Thyroid gland (tissue), 4 donors: Measurements from ENCODE around the gene FBXO47. TPM values are rescaled to one million over a fixed set of nuclear protein-coding genes. Genes with fewer than 3 reads are reported as not detected.
"Not testable (repeated sequence)": the region's sequence is repeated elsewhere in the genome, so short reads cannot be mapped to it uniquely, and the experiment has no call there.

Experiments
- DNase-seq, 2 donors: peaks; one replicate each; pipeline ENCODE4 v3.0.0-alpha.2; 2019
- H3K27ac ChIP-seq, 3 donors: fragments of 200-600 bp; sonication (generic); 1 replicate in 2 of 3; 2 replicates in 1 of 3; pipeline ENCODE4 v1.5.1; 2016 to 2019; ENCODE audit warnings: mild to moderate bottlenecking in 1 of 3, moderate library complexity in 1 of 3
- H3K27me3 ChIP-seq: fragments of 200-600 bp; sonication (generic); one replicate; pipeline ENCODE4 v1.5.1; 2019
- H3K36me3 ChIP-seq, 2 donors: fragments of 200-600 bp; sonication (generic); one replicate each; pipeline ENCODE4 v1.5.1; 2016 to 2019
- H3K4me1 ChIP-seq, 2 donors: fragments of 200-600 bp; sonication (generic); one replicate each; pipeline ENCODE4 v1.5.1; 2017 to 2019
- H3K4me3 ChIP-seq, 3 donors: fragments of 200-600 bp; sonication (generic); replicated peaks in 1 of 3; 1 replicate in 2 of 3; 2 replicates in 1 of 3; pipeline ENCODE4 v1.5.1; 2016; ENCODE audit warnings: mild to moderate bottlenecking in 1 of 3
- H3K9me3 ChIP-seq: fragments of 200-600 bp; sonication (generic); one replicate; pipeline ENCODE4 v1.5.1; 2017
- POLR2A ChIP-seq, 2 donors: fragments of 450-650 bp; IDR thresholded peaks; one replicate each; pipeline ENCODE4 v1.6.1; 2017; ENCODE audit warnings: antibody characterized with exemption in 2 of 2, mild to moderate bottlenecking in 2 of 2, moderate library complexity in 1 of 2
- WGBS, 2 donors: methylation state at CpG; one replicate each; pipeline ENCODE4 v1.1.5; 2017; 5-methylcytosine and 5-hydroxymethylcytosine counted together
- intact Hi-C: fragments of 100-400 bp; cut with DNase I; formaldehyde crosslinking; loops from one replicate; pipeline ENCODE4 v1.15.1; 2023
- total RNA-seq, 4 donors: library from RNA; depleted of rRNA; stranded (reverse); fragments of >200 nt; gene quantifications; one replicate each; pipeline ENCODE4 v1.2.3, GENCODE V29; 2016
- TF ChIP-seq, protein P1 (sequence below), 6 experiments: fragments of 200-600 bp in 3 of 6; fragments of 450-650 bp in 3 of 6; sonication (generic) in 3 of 6; IDR thresholded peaks; one replicate each; pipeline ENCODE4 v1.5.1; 2016 to 2019; ENCODE audit warnings: antibody characterized with exemption in 6 of 6, mild to moderate bottlenecking in 2 of 6, inconsistent platforms in 1 of 6, moderate library complexity in 1 of 6

Gene FBXO47
- total RNA-seq, 4 donors from 2014 or later: not detected

DNA sequence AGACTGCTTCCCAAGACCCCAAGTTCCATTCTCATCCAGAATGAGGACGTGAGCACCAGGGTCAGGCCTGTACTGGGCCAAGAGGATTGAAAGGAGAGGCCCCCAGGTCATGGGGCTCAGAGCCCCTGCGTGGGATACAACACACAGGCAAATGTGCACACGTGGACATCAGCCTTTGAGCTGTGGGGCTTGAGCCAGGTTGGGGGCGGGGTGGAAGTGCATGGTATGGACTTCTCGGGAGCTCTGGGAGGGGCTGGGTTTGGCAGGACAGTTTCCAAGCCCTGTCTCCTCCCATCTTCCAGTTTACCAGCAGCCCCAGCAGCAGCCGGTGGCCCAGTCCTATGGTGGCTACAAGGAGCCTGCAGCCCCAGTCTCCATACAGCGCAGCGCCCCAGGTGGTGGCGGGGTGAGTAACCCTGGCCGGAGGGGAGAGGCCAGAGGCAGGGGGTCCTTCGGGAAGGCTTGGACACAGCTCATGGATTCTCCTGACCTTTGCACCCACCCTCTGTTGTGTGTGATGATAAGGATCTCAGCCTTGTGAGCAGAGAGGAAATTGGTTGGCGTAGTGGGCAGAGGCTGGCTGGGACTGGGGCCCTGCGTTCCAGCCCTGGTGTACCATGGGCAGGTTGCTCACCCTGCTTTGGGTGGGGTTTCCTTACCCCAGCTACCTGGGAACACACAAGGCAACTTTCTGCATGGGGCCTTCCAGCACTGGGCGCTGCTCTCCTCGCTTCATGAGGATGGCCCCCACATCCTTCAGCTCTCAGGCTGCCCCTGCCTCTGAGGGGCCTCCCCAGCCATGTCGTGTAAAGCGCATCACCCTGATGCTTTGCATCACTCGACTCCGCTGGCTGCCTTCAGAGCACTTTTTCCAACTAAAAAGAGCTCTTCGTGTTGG lies 52.2 kb downstream of the FBXO47 start:
- peaks cover 4 to 14% of the 10 kb centered on the region in 2 donors for H3K4me1 ChIP-seq
- no peaks in the 10 kb centered on the region for H3K27me3 ChIP-seq
- no peak overlapping the region for H3K4me3 ChIP-seq
- WGBS, 2 donors: 88 to 89% methylated on average over 16 to 17 of the region's 20 CpGs
- H3K27ac ChIP-seq: no peak overlapping the region
- no peaks in the 10 kb centered on the region for H3K9me3 ChIP-seq
- H3K36me3 ChIP-seq: peaks cover 48 to 52% of the 10 kb centered on the region in 2 donors
- TF ChIP-seq, protein P1, sequence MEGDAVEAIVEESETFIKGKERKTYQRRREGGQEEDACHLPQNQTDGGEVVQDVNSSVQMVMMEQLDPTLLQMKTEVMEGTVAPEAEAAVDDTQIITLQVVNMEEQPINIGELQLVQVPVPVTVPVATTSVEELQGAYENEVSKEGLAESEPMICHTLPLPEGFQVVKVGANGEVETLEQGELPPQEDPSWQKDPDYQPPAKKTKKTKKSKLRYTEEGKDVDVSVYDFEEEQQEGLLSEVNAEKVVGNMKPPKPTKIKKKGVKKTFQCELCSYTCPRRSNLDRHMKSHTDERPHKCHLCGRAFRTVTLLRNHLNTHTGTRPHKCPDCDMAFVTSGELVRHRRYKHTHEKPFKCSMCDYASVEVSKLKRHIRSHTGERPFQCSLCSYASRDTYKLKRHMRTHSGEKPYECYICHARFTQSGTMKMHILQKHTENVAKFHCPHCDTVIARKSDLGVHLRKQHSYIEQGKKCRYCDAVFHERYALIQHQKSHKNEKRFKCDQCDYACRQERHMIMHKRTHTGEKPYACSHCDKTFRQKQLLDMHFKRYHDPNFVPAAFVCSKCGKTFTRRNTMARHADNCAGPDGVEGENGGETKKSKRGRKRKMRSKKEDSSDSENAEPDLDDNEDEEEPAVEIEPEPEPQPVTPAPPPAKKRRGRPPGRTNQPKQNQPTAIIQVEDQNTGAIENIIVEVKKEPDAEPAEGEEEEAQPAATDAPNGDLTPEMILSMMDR (IDR thresholded peaks at IDR 0.05): no peak
- no peak for TF ChIP-seq POLR2A (IDR thresholded peaks at IDR 0.05)
- intact Hi-C loops: no loop called here
- no peak for DNase-seq

DNA sequence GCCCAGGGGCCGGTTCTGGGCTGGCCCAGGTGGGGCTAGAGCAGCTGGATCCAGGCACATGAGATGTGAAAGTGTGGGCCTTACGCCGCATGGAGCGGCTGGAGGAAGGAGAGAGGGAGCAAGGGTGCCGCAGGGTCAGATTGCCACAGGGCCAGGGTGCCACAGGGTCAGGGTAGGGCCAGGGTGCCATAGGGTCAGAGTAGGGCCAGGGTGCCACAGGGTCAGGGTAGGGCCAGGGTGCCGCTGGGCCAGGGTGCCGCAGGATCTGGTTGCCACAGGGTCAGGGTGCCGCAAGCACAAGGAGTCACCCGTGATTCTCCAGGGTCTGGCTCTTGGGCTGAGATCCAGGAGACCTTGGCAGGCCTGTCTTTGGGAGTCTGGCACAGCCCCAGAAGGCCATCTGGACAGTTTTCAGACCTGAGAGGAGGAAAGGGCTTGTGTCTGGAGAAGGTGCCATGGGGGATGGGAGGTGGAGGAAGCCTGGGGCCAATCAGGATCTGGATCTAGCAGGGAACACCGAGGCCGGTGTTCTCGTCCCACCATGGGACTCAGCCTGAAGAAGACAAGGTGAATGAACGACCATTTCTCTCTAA lies 54.9 kb downstream of the FBXO47 start:
- intact Hi-C loops: no loop called here
- Histone ChIP-seq H3K4me3 (no peak overlapping the region), H3K36me3 (peaks cover 27 to 28% of the 10 kb centered on the region in 2 donors), H3K9me3 (no peaks in the 10 kb centered on the region), H3K4me1 (peaks cover 4 to 28% of the 10 kb centered on the region in 2 donors), H3K27ac (peak overlapping the region in 2 of 3 donors; percentile 11 to 28), H3K27me3 (no peaks in the 10 kb centered on the region)
- 77% methylated on average over 13 of the region's 13 CpGs for WGBS, 2 donors
- TF ChIP-seq, protein P1 (IDR thresholded peaks at IDR 0.05): no peak
- TF ChIP-seq POLR2A (IDR thresholded peaks at IDR 0.05): no peak
- DNase-seq: peak; percentile 39 to 49

DNA sequence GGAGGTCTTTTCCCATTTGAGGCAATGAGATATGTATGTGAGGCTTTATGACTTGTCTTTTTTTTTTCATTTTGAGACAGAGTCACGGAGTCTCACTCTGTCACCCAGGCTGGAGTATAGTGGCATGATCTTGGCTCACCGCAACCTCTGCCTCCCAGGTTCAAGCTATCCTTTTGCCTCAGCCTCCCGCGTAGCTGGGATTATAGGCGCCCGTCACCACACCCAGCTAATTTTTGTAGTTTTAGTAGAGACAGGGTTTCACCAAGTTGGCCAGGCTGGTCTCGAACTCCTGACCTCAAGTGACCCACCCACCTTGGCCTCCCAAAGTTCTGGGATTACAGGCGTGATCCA lies 55.5 kb downstream of the FBXO47 start:
- intact Hi-C loops, H3K9me3 ChIP-seq, H3K27me3 ChIP-seq, H3K27ac ChIP-seq, DNase-seq, H3K4me3 ChIP-seq: not testable (repeated sequence)
- H3K4me1 ChIP-seq: peaks cover 4 to 30% of the 10 kb centered on the region in 2 donors
- 95 to 97% methylated on average over 8 of the region's 8 CpGs for WGBS, 2 donors
- H3K36me3 ChIP-seq: peaks cover 25% of the 10 kb centered on the region in 2 donors

DNA sequence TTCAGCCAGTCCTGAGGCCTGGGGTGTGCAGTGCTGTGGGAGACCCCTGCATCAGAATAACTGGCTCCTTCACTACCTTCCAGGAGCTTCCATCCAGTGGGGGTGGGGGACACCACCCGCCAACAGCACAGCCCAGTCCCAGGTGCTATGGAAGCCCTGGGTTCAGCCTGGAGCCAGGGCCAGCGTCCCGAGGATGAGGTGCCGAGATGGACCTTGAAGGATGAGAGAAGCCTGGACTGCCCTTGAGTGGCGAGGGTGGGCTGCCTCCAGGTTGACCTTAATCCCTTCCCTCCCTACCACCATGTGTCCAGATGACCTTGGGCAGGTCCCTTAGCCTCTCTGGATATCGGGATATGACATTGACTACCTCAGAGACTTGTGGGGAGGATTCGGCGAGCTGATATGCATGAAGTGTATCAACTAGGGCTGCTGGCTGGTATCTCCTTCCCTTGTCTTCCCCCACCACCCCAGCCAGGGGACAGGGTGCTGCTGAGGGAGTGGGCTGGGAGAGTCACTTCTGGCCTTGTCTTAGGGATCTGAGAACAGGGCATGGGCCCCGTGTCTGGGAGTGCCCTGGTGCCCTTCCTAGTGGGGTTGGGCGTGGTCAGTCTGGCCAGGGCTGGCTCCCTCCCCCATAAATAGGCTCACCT lies 56.0 kb downstream of the FBXO47 start:
- TF ChIP-seq, protein P1 (IDR thresholded peaks at IDR 0.05): no peak
- no peak for TF ChIP-seq POLR2A (IDR thresholded peaks at IDR 0.05)
- Histone ChIP-seq H3K4me3 (no peak overlapping the region), H3K27ac (no peak overlapping the region), H3K36me3 (peaks cover 21 to 22% of the 10 kb centered on the region in 2 donors), H3K4me1 (peaks cover 4 to 30% of the 10 kb centered on the region in 2 donors), H3K9me3 (no peaks in the 10 kb centered on the region), H3K27me3 (no peaks in the 10 kb centered on the region)
- intact Hi-C loops: no loop called here
- DNase-seq: no peak
- 87 to 100% methylated on average over 3 to 4 of the region's 10 CpGs for WGBS, 2 donors

DNA sequence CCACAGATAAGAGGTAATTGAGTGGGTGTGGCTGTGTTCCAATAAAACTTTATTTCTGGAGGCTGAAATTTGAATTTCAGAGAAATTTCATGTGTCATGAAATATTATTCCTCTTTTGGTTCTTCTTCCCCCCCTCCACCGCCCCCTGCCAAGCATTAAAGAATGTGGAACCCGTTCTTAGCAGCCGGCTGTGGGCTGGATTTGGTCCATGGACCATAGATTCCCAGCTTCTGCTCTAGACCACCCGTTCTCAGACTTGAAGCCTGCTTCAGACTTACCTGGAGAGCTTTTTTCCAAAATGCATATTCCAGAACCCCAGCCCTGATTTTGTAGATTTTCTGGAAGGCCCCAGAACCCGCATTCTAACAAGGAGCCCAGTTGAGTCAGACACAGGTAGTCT lies 56.9 kb downstream of the FBXO47 start:
- Histone ChIP-seq H3K36me3 (peaks cover 12 to 13% of the 10 kb centered on the region in 2 donors), H3K27ac (no peak overlapping the region), H3K4me1 (peaks cover 4 to 30% of the 10 kb centered on the region in 2 donors), H3K4me3 (no peak overlapping the region), H3K9me3 (no peaks in the 10 kb centered on the region), H3K27me3 (no peaks in the 10 kb centered on the region)
- DNase-seq: no peak
- intact Hi-C loops: no loop called here
- TF ChIP-seq POLR2A (IDR thresholded peaks at IDR 0.05): no peak
- TF ChIP-seq, protein P1 (IDR thresholded peaks at IDR 0.05): no peak
- WGBS, 2 donors: 80 to 85% methylated on average over 5 of the region's 5 CpGs
